Karpas-422 (cell line): ENCODE data around the gene NDFIP2. TPM values are rescaled to one million over a fixed set of nuclear protein-coding genes. Genes with fewer than 3 reads are reported as not detected.

Source experiments
- DNase-seq: peaks from one replicate; pipeline ENCODE4 v3.0.0-alpha.2; 2015
- H2AFZ ChIP-seq: fragments of 200-600 bp; sonication (generic); 2 replicates; pipeline ENCODE4 v1.6.1; 2014; ENCODE audit warnings: antibody characterized with exemption, low read length, mixed read lengths
- H3K27ac ChIP-seq: fragments of 200-600 bp; sonication (generic); 2 replicates; pipeline ENCODE4 v1.5.1; 2014; ENCODE audit warnings: mild to moderate bottlenecking, low read length, moderate library complexity
- H3K27me3 ChIP-seq: fragments of 200-600 bp; sonication (generic); 2 replicates; pipeline ENCODE4 v1.6.1; 2014; ENCODE audit warnings: low read length, mixed read lengths
- H3K36me3 ChIP-seq: fragments of 200-600 bp; sonication (generic); 2 replicates; pipeline ENCODE4 v1.6.1; 2014; ENCODE audit warnings: low read length, mixed read lengths; ENCODE audit not compliant: insufficient read depth
- H3K4me1 ChIP-seq: fragments of 200-600 bp; sonication (generic); 2 replicates; pipeline ENCODE4 v1.6.1; 2014; ENCODE audit warnings: mild to moderate bottlenecking, low read length, mixed read lengths
- H3K4me2 ChIP-seq: fragments of 200-600 bp; sonication (generic); 2 replicates; pipeline ENCODE4 v1.6.1; 2014; ENCODE audit warnings: low read length, low read depth, mild to moderate bottlenecking; ENCODE audit not compliant: poor library complexity, severe bottlenecking
- H3K4me3 ChIP-seq: fragments of 200-600 bp; sonication (generic); 2 replicates; pipeline ENCODE4 v1.5.1; 2014; ENCODE audit warnings: mild to moderate bottlenecking, antibody characterized with exemption, low read length, mixed read lengths
- H3K79me2 ChIP-seq: fragments of 200-600 bp; sonication (generic); 2 replicates; pipeline ENCODE4 v1.6.1; 2014; ENCODE audit warnings: mild to moderate bottlenecking, low read length, mixed read lengths
- H3K9ac ChIP-seq: fragments of 200-600 bp; sonication (generic); 2 replicates; pipeline ENCODE4 v1.6.0; 2014; ENCODE audit warnings: low read length
- H3K9me2 ChIP-seq: fragments of 200-600 bp; sonication (generic), shearing (Covaris generic); replicated peaks from 2 replicates; pipeline ENCODE4 v1.6.0; 2014; ENCODE audit warnings: mild to moderate bottlenecking, low read length, moderate library complexity; ENCODE audit not compliant: insufficient read depth
- H3K9me3 ChIP-seq: fragments of 300-700, 200-600 bp; sonication (generic); 2 replicates; pipeline ENCODE4 v1.6.1; 2014; ENCODE audit warnings: low read length, mixed read lengths
- H4K20me1 ChIP-seq: fragments of 200-600 bp; sonication (generic); 2 replicates; pipeline ENCODE4 v1.6.1; 2014; ENCODE audit warnings: mild to moderate bottlenecking, antibody characterized with exemption, low read length, low read depth; ENCODE audit not compliant: insufficient read depth
- total RNA-seq: library from RNA; depleted of rRNA; stranded (reverse); fragments of >200 nt; shearing (Covaris generic); gene quantifications from 2 replicates; pipeline ENCODE4 v1.2.3, GENCODE V29; 2014; ENCODE audit warnings: low replicate concordance; rRNA removed

The NDFIP2 gene, protein sequence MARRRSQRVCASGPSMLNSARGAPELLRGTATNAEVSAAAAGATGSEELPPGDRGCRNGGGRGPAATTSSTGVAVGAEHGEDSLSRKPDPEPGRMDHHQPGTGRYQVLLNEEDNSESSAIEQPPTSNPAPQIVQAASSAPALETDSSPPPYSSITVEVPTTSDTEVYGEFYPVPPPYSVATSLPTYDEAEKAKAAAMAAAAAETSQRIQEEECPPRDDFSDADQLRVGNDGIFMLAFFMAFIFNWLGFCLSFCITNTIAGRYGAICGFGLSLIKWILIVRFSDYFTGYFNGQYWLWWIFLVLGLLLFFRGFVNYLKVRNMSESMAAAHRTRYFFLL
- 11.2 and 30.2 TPM in 2 replicates for total RNA-seq

GRCh38 chr13:79480954-79481684 is at the start of gene NDFIP2:
TSS of gene NDFIP2 (plus strand) at chr13:79481155. CDS start at chr13:79481204, 49 bp downstream.
- Histone ChIP-seq H2AFZ (peak within 1 kb of the TSS; percentile 99), H4K20me1 (0 out of 2 replicates have a peak, but pooled peaks cover 13% of the 10 kb centered on the region), H3K4me2 (peak within 1 kb of the TSS; percentile 100), H3K36me3 (no peaks in the 10 kb centered on the region), H3K27me3 (no peaks in the 10 kb centered on the region), H3K9me3 (no peaks in the 10 kb centered on the region), H3K9ac (peak within 1 kb of the TSS; percentile 89), H3K79me2 (peaks cover 8% of the 10 kb centered on the region; the same call in 1 of the 2 replicates), H3K9me2 (no peaks in the 10 kb centered on the region), H3K4me3 (peak within 1 kb of the TSS; percentile 92), H3K27ac (no peak within 1 kb of the TSS), H3K4me1 (peaks cover 22% of the 10 kb centered on the region)
- DNase-seq: peak; percentile 93

- H3K27me3 ChIP-seq: no peaks in the 10 kb centered on the region
- DNase-seq: no peak
- H3K36me3 ChIP-seq: no peaks in the 10 kb centered on the region
- H3K79me2 ChIP-seq: no peaks in the 10 kb centered on the region
- H3K4me1 ChIP-seq: no peaks in the 10 kb centered on the region
- H2AFZ ChIP-seq: no peak overlapping the region
- H3K27ac ChIP-seq: no peak overlapping the region
- no peak overlapping the region for H3K9ac ChIP-seq
- H3K9me3 ChIP-seq: no peaks in the 10 kb centered on the region
- H3K4me3 ChIP-seq: no peak overlapping the region
- no peaks in the 10 kb centered on the region for H3K9me2 ChIP-seq
- no peaks in the 10 kb centered on the region for H4K20me1 ChIP-seq
- H3K4me2 ChIP-seq: no peak overlapping the region
Measured at GRCh38 chr13:79432086-79432485, 48.9 kb upstream of the NDFIP2 start.

- Histone ChIP-seq H2AFZ (no peak overlapping the region), H3K4me1 (no peaks in the 10 kb centered on the region), H3K79me2 (no peaks in the 10 kb centered on the region), H3K9me3 (no peaks in the 10 kb centered on the region), H3K4me3 (no peak overlapping the region), H3K9ac (no peak overlapping the region), H3K27ac (no peak overlapping the region), H3K4me2 (no peak overlapping the region), H4K20me1 (no peaks in the 10 kb centered on the region), H3K27me3 (no peaks in the 10 kb centered on the region), H3K9me2 (no peaks in the 10 kb centered on the region), H3K36me3 (no peaks in the 10 kb centered on the region)
- DNase-seq: no peak
Measured at GRCh38 chr13:79432992-79433391, 48.0 kb upstream of the NDFIP2 start.

DNA sequence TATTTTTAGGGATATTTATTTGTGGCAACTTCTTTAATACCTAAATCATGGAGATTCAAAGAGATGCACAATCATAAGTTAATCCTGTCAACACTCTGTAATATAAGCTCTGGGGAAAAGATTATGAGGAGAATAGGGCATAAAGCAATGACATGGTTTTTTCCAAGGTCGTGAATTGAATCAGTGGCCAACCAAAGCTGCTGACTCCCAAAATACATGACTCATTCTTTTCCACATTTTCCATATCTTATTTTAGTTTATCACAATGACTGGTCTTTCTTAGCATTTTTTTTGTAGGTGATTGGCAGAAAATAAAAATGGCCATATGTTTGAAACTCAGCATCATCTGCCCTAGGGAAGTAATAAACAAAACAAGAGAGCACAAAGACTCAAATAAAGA is 46.4 kb upstream of the NDFIP2 start:
- Histone ChIP-seq H3K9me3 (no peaks in the 10 kb centered on the region), H3K4me2 (no peak overlapping the region), H3K27ac (no peak overlapping the region), H3K4me3 (no peak overlapping the region), H2AFZ (no peak overlapping the region), H3K4me1 (no peaks in the 10 kb centered on the region), H3K36me3 (no peaks in the 10 kb centered on the region), H3K27me3 (no peaks in the 10 kb centered on the region), H3K9ac (no peak overlapping the region), H3K9me2 (no peaks in the 10 kb centered on the region), H3K79me2 (no peaks in the 10 kb centered on the region), H4K20me1 (no peaks in the 10 kb centered on the region)
- no peak for DNase-seq

DNA sequence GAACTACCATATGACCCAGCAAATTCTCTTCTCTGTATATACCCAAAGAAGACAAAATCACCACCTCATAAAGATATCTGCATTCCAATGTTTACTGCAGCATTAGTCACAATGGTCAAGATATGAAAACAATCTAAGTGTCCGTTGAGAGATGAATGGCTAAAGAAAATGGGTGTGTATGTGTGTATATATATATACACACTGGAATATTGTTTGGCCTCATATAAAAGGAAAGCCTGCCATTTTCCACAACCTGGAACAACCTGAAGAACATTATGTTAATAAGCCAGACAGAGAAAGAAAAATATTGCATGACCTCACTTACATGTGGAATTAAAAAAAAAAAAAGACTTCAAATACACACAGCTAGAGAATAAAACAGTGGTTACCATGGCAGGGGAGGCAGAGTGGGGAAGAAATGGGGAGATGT is 45.4 kb upstream of the NDFIP2 start:
- no peaks in the 10 kb centered on the region for H3K36me3 ChIP-seq
- no peak overlapping the region for H3K4me2 ChIP-seq
- no peaks in the 10 kb centered on the region for H3K79me2 ChIP-seq
- H3K27me3 ChIP-seq: no peaks in the 10 kb centered on the region
- no peak overlapping the region for H3K9ac ChIP-seq
- no peaks in the 10 kb centered on the region for H3K4me1 ChIP-seq
- H2AFZ ChIP-seq: no peak overlapping the region
- DNase-seq: no peak
- H3K4me3 ChIP-seq: no peak overlapping the region
- H3K9me3 ChIP-seq: no peaks in the 10 kb centered on the region
- no peaks in the 10 kb centered on the region for H3K9me2 ChIP-seq
- H4K20me1 ChIP-seq: no peaks in the 10 kb centered on the region
- no peak overlapping the region for H3K27ac ChIP-seq

- no peak overlapping the region for H3K4me2 ChIP-seq
- no peak overlapping the region for H2AFZ ChIP-seq
- no peaks in the 10 kb centered on the region for H4K20me1 ChIP-seq
- DNase-seq: no peak
- H3K9me3 ChIP-seq: no peaks in the 10 kb centered on the region
- no peaks in the 10 kb centered on the region for H3K4me1 ChIP-seq
- no peaks in the 10 kb centered on the region for H3K79me2 ChIP-seq
- no peaks in the 10 kb centered on the region for H3K9me2 ChIP-seq
- no peak overlapping the region for H3K4me3 ChIP-seq
- no peaks in the 10 kb centered on the region for H3K27me3 ChIP-seq
- no peak overlapping the region for H3K27ac ChIP-seq
- H3K36me3 ChIP-seq: no peaks in the 10 kb centered on the region
- no peak overlapping the region for H3K9ac ChIP-seq
Measured at GRCh38 chr13:79439275-79439674, 41.7 kb upstream of the NDFIP2 start.

DNA sequence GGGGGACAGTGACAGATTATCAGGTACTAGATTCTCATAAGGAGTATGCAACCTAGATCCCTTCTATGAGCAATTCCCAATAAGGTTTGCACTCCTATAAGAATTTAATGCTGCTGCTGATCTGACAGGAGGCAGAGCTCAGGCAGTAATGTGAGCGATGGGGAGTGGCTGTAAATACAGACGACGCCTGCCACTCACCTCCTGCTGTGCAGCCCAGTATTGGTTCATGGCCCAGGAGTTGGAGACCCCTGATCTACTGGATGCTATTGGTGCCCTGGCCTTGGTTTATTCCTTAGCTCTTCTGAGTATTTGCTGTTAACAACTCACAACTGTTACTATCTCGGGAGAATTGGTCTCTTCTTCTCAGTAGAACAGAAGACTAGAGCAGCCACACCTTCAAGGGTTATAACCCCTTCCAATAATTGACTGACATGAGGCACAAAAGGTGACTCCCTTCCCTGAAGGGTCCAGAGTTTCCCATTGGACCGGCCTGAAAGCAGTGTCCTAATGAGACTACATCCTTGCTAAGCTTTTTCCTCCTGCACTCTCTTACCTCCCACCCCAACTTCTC is 39.9 kb upstream of the NDFIP2 start:
- no peak overlapping the region for H3K4me3 ChIP-seq
- no peaks in the 10 kb centered on the region for H3K9me2 ChIP-seq
- no peak overlapping the region for H3K4me2 ChIP-seq
- no peaks in the 10 kb centered on the region for H3K4me1 ChIP-seq
- no peaks in the 10 kb centered on the region for H3K9me3 ChIP-seq
- no peak overlapping the region for H2AFZ ChIP-seq
- no peak overlapping the region for H3K9ac ChIP-seq
- DNase-seq: no peak
- no peaks in the 10 kb centered on the region for H3K79me2 ChIP-seq
- no peaks in the 10 kb centered on the region for H4K20me1 ChIP-seq
- no peaks in the 10 kb centered on the region for H3K36me3 ChIP-seq
- H3K27ac ChIP-seq: no peak overlapping the region
- no peaks in the 10 kb centered on the region for H3K27me3 ChIP-seq

GRCh38 chr13:79442221-79442620 is 38.7 kb upstream of the NDFIP2 start:
- H4K20me1 ChIP-seq: no peaks in the 10 kb centered on the region
- no peak overlapping the region for H3K9ac ChIP-seq
- H3K79me2 ChIP-seq: no peaks in the 10 kb centered on the region
- no peaks in the 10 kb centered on the region for H3K36me3 ChIP-seq
- H3K4me3 ChIP-seq: no peak overlapping the region
- no peaks in the 10 kb centered on the region for H3K9me3 ChIP-seq
- H2AFZ ChIP-seq: no peak overlapping the region
- no peaks in the 10 kb centered on the region for H3K4me1 ChIP-seq
- DNase-seq: no peak
- H3K27me3 ChIP-seq: no peaks in the 10 kb centered on the region
- no peak overlapping the region for H3K4me2 ChIP-seq
- no peak overlapping the region for H3K27ac ChIP-seq
- no peaks in the 10 kb centered on the region for H3K9me2 ChIP-seq
